Left kidney (tissue), 2 donors: Measurements from ENCODE around the gene DNAH17. TPM values are rescaled to one million over a fixed set of nuclear protein-coding genes. Genes with fewer than 3 reads are reported as not detected.

Experiments
- DNase-seq: peaks from one replicate; pipeline ENCODE4 v3.0.0-alpha.2; 2013
- polyA plus RNA-seq: library from polyadenylated mRNA; unstranded; fragments of 120-200 nt; gene quantifications from one replicate; pipeline ENCODE4 v1.2.1, GENCODE V29; 2013; ENCODE audit not compliant: insufficient read length

Gene DNAH17
- polyA plus RNA-seq, 1 donor = 3.6 TPM

DNA sequence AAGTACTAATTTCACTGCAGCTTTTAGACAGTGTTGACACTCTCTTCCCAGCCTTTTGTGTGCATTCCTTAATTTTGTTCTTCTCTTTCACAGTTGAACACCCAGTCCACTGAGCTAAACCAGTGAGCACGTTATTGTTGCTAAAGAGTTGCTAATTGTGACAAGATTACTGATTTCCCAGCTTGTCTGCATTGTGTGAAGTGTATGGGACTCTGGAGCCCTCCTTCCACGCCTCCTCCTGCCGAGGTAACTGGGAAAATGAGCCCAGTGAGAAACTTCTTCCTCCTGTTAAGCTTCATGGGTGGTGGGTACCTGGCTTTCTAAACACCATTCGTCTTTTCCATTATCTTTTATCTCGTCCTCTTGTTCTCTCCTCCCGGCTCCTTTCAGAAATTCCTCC, 29.8 kb upstream of the DNAH17 start:
- no peak for DNase-seq

DNA sequence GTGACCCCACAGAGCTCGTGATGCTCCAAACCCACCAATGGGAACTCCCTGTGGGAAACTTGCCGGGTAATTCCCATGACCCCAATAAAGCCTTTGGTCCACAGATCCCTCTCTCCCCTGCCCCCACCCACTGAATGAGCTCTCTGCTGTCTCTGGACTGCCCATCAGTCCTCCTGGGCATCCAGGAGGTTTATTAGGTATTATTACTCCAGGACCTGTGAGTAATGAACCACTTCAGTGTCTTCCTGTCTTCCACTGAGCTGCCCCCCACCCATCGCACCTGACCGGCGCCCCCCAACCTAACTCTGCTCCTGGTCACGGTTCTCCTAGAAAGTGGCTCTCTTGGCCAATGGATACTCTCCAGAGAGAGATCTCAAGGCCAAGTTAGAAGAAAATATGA, 28.7 kb upstream of the DNAH17 start:
- DNase-seq = no peak

DNA sequence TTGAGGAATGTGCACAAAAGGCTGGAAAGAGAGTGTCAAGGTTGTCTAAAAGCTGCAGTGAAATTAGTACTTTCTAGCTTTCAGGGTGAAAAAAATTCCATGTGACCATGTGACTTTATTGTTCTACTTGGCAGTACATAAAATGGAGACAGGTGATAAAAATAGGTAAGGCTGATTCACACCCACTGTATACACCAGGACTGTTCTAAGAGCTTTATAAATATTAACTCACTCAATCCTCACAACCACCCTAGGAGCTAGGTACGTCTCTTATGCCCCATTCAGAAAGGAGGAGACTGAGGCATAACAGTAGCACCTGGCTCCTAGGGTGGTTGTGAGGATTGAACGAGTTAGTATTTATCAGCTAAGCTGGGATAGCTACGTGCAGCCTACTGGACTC, 28.2 kb upstream of the DNAH17 start:
- no peak for DNase-seq

DNA sequence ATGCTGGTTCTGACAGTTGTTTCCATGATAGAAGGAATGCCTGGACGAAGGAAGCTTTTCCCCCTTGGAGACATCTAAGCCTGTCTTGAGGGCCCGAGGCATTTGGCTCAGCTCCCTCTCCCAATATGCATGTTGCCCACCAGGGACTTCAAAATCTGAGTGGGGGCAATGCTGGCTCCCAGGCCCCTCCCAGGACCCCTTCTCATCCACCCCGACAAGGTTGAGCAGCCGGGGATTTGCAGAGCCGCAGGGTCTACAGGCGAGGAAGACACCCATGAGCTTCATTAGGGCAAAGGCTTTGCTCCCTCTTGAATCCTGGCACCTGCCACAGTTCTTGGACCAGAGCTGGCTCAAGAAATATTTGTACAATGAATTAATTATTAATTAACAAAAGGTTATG, 25.1 kb upstream of the DNAH17 start:
- DNase-seq = no peak

DNA sequence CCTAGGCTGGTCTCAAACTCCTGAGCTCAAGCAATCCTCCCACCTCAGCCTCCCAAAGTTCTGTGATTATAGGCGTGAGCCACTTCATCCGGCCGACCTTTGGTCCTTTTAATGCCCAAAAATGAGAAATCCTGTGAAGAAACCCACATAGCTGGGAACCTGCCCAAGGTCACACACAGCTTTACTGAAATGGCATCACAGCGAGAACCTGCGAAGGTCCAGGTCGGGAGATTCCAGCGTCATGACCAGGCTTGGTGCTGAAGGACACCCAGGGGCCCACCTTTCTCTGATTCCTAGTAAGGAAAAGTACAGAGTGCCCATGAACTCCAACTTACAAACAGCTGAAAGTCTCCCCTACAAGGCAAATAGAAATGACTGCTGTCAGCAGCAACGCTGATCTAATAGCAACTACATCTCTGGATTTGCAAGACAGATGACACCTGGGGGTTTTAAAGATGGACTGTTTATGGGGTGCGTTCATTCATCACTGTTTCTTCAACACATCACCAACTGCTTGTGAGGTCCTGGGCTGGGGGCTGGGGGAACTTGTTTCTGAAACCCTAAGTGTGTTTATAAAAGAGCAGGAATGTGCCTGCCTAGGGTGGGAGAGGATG, 24.5 kb upstream of the DNAH17 start:
- DNase-seq = no peak

DNA sequence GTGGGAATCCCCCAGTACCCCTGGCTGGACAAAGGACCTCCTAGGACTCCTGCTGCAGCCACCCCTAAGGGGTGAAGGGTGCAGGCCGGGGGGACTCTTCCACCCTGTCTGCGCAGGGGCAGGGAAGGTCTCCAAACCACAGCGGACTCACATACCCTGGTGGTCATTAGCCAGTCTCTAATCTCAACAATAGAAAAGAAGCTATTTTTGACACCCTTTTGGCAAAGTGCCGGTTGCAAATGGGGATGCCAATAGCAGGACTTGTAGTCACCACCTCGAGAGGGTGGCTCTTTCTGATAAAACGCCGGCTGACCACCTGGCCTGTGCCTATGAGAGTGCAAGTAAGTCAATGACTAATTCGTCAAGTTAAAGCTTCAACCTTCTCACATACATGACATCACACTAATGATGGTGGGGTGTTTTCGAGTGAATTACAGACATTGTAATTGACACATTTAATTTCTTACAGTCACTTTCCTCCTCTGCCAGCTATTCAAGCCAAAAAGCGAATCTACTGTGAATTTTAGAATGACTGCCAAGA, 23.1 kb upstream of the DNAH17 start:
- DNase-seq = no peak

DNA sequence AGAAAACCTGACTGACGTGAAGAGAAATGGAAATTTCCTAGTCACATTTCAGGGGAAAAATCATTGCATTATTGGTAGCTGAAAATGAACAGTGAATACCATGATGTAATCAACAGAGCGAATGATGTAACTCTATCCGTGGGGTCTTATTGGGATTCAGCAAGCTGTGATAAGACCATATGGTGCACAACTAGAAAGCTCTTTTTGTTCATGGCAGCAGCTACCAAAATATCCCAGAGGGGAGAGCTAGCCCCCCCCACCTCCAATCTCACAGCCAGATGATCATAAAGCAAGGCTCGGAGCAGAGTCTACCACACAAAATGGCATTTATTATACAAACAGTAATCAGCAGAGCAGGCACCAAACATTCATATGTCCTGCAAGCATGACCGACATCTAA, 22.2 kb upstream of the DNAH17 start:
- no peak for DNase-seq

DNA sequence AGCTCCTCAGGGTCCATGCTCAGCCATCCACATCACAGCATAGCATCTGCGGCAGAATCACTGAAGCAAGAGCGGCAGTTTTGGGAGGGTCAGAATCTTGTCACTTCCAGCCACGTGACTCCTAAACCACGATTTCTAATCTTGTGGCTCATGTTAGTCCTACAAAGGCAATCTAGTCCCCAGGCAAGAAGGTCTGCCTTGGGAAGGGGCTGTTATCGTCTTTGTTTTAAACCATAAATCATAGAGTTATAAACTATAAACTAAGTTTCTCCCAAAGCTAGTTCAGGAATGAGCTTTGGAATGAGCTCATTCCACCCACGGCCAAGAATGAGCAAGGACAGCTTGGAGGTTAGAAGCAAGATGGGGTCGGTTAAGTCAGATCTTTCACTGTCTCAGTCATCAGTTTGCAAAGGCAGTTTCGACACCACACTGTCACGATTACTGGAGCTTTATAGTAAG, 20.8 kb upstream of the DNAH17 start:
- DNase-seq = no peak

DNA sequence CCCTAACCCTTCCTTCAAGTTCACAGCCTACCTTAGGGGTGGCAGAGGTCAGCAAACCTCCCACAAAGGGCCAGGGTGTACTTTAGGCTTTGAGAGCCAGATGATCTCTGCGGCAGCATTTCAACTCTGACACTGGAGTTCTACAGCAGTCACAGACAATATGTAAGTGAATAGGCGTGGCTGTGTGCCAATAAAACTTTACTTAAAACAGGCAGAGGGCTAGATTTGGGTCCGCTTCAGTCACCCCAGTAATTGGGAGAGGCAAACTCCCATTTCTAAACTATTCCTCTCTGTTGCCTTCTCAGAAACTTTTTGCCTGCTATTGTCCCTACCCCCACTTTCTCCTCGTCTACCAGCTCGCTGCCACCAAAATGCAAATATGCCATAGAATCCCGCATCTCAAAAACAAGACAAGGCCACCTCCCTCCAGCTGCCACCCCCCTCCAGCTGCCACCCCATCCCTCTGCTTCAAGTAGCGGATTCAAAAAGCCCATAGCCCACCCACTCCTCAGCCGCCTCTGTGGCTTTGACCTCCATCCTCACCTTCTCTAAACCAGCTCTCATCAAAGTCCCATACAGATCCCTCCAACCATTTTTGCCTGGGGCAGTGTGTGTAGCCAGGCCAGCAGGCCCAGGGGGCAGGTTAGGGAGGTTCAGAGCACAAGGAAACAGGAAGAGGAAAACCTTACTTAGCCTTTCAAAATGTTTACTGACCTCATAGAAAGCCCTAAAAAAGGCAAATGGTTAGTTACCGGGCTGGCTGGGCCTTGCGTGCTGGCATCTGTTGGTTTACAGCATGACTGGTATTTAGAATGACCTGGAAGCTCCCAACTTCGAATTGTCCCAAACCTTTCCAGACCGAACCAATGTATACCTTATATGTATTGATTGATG, 19.9 kb upstream of the DNAH17 start:
- no peak for DNase-seq

DNA sequence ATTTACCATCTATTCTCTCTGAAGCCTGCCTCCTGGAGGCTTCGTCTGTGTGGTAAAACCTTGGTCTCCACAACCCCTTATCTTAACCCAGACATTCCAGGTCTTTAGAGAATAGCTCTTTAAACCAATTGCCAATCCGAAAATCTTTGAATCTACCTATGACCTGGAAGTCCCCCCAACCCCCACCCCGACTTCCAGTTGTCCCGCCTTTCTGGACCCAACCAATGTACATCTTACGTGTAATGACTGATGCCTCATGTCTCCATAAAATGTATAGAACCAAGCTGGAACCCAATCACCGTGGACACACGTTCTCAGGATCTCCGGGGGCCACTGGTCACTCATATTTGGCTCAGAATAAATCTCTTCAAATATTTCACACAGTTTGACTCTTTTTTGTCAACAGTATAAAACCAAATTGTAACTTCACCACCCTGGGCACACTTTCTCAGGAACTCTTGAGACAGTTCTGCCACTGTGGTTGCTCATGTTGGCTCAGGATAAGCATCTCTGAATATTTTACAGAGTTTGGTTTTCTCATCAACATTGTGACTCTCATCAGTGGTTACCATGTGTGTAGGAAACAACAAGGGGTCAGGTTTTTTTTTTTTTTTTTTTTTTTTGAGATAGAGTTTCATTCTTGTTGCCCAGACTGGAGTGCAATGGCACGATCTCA, 18.1 kb upstream of the DNAH17 start:
- no peak for DNase-seq

DNA sequence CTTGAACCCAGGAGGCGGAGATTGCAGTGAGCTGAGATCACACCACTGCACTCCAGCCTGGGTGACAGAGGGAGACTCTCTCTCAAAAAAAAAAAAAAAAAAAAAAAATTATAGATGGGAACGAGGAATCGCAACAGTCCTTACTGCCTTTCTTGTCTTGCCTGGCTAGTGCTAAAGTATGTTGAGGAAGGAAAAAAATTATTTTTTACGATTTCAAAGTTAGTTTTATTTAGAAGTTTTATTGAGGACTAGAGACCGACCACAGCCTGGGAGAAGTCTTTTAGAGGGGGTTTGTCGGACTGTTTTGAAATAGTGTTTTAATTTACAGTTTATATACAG, 15.8 kb upstream of the DNAH17 start:
- DNase-seq = no peak

DNA sequence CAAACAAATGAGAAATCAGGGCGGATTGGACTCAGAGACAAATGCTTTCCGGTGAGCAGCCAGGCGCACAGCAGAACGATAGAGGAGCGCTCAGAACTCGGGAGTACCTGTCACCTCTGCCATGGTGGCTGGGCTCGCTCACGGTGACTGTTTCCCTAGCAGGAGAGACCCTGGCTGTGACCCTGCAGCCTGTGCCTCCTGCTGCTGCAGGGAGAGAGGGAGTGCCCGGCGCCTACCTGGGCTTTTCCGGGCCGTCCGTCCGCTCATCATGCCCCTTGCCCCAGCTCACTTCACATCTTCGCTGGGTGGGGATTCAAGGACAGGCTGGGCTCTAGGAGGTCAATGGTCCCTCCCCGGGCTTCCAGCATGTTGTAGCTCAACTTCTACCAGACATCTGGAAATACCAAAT, 14.1 kb upstream of the DNAH17 start:
- no peak for DNase-seq

DNA sequence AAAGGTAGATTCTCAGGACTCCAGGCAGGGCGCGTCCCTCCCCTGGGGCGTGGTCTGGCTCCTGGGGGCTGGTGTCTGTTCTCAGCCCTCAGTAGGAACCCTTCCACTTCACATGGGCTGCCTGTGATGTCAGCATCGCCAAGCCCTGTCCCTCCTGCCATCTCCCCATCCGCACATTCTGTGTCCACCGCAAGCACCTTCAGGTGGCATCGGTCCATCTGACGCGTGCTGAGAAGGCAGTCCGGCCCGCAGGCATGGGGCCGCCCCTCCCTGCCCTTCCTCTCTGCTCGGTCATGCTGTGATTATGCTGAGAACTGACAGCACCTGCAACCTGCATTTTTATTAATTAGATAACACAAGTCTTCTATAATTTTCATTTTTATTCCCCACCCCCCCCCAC, 12.7 kb upstream of the DNAH17 start:
- no peak for DNase-seq

DNA sequence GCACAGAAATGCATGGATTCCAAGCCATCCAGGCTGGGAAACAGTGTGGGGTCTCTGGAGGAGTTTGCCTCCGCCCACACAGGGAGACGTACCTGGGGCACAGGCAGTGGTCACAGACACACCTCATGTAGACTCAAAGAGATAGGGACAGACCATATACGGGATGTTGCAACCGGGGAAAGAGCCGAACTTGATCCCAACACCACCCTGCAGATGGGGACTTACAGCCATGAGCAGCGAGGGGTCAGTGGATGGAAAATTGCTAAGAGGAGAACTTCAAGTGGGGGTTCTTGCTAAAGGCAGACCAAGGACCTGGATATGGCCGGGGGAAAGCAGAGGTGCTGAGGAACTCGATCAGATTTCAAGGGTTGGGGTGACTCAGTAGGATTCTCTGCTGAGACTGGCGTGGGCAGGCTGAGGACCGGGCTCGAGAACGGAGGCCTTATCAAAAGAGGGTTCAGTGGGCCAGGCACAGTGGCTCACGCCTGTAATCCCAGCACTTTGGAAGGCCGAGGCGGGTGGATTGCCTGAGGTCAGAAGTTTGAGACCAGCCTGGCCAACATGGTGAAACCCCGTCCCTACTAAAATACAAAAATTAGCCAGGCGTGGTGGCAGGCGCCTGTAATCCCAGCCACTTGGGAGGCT, 12.0 kb upstream of the DNAH17 start:
- DNase-seq = no peak

DNA sequence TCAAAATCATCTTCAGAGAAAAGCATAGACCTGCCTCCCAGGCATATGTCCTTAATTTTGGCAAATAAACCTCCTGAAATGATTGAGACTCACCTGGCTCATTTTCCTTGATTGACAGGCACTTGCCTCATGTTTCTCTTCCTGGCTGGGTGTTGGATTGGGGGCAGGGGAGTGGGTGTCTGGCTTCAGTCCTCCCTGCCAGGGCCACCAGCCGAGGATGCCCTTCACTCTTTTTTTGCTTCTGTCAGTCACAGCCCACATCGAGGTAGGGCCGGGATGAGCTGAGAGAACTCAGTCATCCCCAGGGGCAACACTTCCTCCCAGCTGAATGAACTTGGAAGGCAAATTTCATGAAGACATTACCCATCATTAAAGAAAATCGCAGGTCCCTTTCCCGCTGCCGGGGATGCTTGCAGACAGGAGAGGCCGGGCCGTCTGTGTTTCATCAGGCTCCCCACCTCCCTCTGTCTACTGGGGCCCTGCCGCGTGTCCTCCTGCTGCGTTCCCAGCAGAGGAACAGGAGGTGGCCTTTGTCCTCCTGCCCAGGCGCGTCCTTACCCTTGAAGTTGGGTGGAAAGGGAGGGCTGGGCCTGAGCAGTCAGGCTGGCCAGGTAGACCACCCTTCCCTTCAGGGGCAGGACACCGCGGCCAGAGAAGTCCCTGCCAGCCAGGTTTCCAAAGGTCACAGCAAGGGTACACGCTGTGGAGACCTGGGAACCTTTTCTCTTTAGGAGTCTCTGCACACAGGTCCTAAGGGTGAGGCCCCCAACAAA, 11.2 kb upstream of the DNAH17 start:
- no peak for DNase-seq

DNA sequence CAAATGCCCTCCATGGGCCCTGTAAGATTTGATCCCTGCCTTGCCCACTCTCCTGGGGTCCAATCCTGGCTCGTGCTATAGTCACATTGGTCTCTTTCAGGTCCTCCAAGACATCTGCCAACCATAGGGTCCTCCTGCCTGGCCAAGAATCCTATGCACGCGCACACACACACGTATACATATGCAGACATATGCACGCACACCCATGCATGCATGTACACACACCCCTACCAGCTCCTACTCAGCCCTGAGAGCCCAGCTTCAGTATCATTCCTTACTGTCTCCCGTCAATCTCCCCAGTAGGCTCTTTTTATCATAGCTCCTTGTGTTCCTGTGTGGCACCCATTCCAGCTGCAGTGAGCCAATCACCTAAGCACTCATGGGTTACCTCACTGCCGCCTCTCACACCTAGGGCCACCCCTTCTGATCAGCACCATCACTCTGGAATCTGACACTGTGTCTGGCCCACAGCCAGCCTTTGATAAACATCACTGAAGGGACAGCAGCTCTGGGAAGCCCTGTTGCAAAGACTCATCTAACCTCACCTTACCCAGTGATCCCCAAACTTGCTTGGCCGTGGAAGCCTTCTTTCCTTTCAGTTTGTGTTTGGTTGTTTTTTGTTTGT, 7.9 kb upstream of the DNAH17 start:
- DNase-seq = no peak

DNA sequence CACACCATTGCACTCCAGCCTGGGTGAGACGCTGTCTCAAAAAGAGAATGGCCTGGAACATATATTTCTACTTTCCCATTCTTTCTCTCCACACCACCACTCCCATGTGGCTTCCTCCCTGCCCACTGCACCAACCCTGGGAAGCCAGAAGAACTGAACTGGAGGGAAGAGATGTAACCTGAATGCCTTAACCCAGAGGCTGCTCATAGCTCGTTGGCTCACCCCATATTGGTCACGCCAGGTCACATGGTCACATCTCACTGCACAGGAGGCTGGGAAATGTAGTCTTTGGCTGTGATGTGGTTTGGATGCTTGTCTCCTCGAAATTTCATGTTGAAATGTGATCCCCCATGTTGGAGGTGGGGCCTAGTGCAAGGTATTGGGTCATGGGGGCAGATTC, 5.9 kb upstream of the DNAH17 start:
- no peak for DNase-seq

DNA sequence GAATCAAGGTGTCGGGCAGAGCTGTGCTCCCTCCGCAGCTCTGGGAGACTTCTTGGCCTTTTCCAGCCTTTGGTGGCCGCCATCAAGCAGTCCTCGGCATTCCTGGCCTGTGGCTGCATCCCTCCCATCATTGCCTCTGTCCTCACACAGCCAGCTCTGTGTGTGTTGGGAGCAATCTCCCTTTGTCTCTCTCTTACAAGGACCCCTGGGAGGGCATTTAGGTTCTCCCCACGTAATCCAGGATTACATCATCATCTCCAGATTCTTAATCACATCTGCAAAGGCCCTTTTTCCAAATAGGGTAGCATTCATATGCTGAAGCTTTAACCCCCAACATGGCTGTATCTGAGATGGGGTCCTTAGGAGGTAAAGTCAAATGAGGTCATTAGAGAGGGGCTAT, 4.1 kb upstream of the DNAH17 start:
- DNase-seq = no peak

DNA sequence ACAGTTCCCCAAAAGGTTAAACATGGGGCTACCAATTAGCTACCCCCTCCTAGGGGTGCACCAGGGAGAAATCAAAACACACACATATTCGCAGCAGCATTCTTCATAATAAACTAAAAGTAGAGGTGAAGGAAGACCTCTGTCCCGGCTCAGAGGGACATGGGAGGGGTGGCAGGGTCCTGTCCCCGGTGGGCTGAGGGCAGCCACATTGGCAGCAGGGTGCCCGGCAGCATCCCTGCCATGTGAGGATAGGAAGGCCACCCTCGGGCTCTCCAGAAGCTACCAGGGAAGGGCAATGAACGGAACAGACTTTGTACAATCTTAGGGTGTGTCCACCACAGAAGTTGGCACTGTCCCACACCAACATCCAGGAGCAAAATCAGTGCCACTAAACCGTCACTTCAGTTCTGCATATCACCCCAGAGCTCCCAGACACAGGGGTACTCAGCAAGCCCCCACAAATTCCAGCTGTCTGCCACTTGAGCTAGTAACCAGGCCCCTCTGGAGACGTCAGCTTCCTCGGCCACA, 3.1 kb upstream of the DNAH17 start:
- DNase-seq = no peak

DNA sequence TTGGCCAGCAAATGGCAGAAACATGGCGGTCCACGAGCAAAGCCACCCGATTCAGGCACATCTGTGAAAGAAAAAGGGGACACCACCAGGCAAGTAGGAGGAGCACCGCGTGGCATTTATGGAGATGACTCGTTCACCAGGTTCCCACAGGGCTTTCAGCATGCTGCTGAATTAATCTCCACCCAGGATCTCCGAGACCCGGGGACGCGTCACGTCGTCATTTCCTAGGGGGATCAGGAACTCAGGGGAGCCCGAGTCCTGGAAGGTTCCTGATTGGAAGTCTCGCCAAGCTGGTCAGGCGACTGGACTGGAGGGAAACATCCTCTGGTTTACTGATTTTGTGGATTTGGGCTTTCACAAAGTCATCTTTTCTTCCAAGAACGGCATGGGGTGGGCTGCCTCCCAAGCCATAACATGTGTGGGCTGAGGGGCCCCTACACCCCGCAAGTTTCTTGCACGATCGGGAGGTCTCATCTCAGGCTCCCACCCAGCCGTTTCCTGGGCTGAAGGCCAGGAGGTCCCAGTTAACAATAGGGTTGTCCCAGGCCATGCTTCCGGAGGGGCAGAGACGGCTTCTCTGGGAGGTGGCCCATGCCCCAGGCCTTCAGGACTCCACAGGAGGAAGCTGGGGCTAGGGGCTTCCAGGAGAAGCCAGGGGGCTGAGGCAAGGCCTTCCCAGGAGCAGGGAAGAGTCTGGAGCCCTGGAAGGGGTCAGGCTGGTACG, 645 bp downstream of the DNAH17 start:
- no peak for DNase-seq
